HUES64 (cell line): ENCODE results near the gene SPATA31C1.

Source experiments
- H3K27ac ChIP-seq: 2 replicates; pipeline ENCODE4 v1.7.0; 2013; ENCODE audit warnings: low read depth, low read length, inconsistent platforms
- H3K27me3 ChIP-seq: 2 replicates; pipeline ENCODE4 v1.6.1; 2013; ENCODE audit warnings: mild to moderate bottlenecking, low read length; ENCODE audit not compliant: insufficient read depth
- H3K36me3 ChIP-seq: 2 replicates; pipeline ENCODE4 v1.6.1; 2013; ENCODE audit warnings: mild to moderate bottlenecking, low read length; ENCODE audit not compliant: insufficient read depth
- H3K4me1 ChIP-seq: 2 replicates; pipeline ENCODE4 v1.6.1; 2013; ENCODE audit warnings: mild to moderate bottlenecking, low read length, moderate library complexity; ENCODE audit not compliant: insufficient read depth
- H3K4me3 ChIP-seq: 2 replicates; pipeline ENCODE4 v1.5.1; 2013; ENCODE audit warnings: mild to moderate bottlenecking, low read length, moderate library complexity
- H3K9ac ChIP-seq: 2 replicates; pipeline ENCODE4 v1.6.1; 2013; ENCODE audit warnings: mild to moderate bottlenecking, low read depth, low read length
- H3K9me3 ChIP-seq: 2 replicates; pipeline ENCODE4 v1.6.1; 2013; ENCODE audit warnings: low read depth, low read length; ENCODE audit not compliant: insufficient read depth
- WGBS: fragments of 150-250, 120-280 bp; methylation state at CpG from one replicate; pipeline ENCODE4 v1.1.7; 2013; ENCODE audit warnings: missing lambda C conversion rate; 5-methylcytosine and 5-hydroxymethylcytosine counted together

SPATA31C1 gene

DNA sequence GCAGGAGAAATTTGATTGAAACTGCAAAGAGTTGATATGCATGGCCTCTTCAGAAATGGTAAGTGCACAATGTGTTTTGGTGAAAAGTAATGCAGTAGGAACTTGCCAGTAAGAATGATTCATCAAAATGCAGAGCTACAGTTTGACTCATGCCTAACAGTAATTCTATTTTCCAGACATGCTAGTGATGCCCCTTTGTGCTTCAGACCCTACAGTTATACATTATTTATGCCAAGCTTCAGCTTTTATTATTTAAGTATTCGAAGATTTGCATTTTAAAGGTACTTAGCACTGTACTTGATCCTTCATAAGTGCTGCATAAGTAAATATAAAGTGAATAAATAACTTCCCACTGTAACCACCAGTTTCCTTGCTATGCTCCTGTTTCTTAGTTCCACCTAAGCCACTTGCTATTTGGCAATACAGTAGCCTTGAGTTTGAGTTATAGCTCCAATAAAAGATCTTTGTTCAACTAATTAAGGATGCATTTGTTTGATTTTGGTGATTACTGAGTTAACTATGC lies 38.7 kb upstream of the SPATA31C1 start:
- Histone ChIP-seq H3K9ac (no peak overlapping the region), H3K36me3 (no peaks in the 10 kb centered on the region), H3K4me3 (no peak overlapping the region), H3K9me3 (no peaks in the 10 kb centered on the region), H3K27ac (no peak overlapping the region), H3K4me1 (peaks cover 11% of the 10 kb centered on the region), H3K27me3 (no peaks in the 10 kb centered on the region)
- WGBS: no CpG with 5 or more reads among the region's 1 CpG

DNA sequence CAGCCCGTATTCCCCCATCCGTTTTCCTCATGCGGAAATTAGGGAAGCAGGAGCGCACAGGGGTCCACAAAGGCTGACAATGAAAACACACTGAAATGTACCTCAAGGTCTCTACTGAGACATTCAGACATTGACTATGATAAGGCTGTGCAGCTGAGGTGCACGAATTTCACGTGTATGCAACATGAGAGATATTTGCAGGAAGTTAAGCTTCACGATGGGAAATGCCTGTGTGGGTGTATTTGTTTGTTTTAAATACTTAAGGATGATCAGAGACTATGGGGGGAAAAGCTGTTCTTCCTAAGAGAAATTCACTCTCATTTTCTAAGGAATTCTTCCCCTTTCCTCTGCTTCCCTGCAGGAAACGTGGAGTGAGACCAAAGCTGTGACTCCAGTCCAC lies 37.6 kb upstream of the SPATA31C1 start:
- H3K9ac ChIP-seq: no peak overlapping the region
- no peaks in the 10 kb centered on the region for H3K9me3 ChIP-seq
- 80% methylated on average over 8 of the region's 8 CpGs for WGBS
- peaks cover 11% of the 10 kb centered on the region for H3K4me1 ChIP-seq
- no peak overlapping the region for H3K27ac ChIP-seq
- H3K4me3 ChIP-seq: no peak overlapping the region
- no peaks in the 10 kb centered on the region for H3K27me3 ChIP-seq
- no peaks in the 10 kb centered on the region for H3K36me3 ChIP-seq

DNA sequence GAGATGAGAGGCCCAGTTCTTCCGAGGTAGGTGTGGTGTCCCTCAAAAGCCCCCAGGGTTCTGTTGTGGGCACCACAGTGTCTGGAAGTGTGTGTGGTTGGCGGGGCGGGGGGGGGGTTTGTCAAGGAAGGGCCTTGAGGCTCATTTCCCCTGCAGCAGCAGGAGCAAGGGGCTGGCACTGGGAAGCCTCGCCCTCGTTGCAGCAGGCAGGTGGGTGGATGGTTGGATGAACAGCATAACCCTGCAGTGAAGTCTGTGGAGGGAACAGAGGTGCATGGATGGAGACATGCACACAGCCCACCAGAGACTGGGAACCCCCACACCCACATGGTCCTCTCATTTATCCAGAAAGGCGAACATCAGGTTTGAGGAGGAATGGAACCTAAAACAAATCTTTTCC lies 37.1 kb upstream of the SPATA31C1 start:
- WGBS: 89% methylated on average over 6 of the region's 6 CpGs
- no peak overlapping the region for H3K4me3 ChIP-seq
- H3K9ac ChIP-seq: no peak overlapping the region
- H3K27ac ChIP-seq: no peak overlapping the region
- peaks cover 11% of the 10 kb centered on the region for H3K4me1 ChIP-seq
- no peaks in the 10 kb centered on the region for H3K9me3 ChIP-seq
- no peaks in the 10 kb centered on the region for H3K27me3 ChIP-seq
- H3K36me3 ChIP-seq: no peaks in the 10 kb centered on the region

- WGBS: 70% methylated on average over 4 of the region's 5 CpGs
- H3K36me3 ChIP-seq: no peaks in the 10 kb centered on the region
Measured at GRCh38 chr9:87882627-87883026, 35.1 kb upstream of the SPATA31C1 start, which contains the start of gene SPATA31E1. Gene SPATA31E1 (plus strand): TSS chr9:87882877. CDS start chr9:87882892, 15 bp downstream.

DNA sequence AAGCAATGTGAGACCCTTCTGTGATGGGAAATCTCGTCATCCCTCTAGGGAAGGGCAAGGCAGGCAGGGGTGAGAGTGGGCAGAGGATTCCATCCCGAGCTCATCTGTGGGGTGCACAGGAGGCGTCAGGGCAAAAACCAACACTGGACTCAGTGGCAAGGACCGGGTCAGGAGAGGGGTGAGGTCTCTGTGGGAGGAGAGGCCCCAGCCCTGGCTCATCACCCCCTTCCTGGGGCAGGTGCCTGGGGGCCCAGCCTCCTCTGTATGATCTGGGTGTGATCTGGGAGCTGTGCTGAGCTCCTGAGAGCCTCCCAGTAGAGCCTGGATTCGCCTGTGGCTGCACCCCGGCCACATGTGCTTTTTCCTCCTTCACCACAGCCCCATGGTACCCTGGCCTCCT lies 34.5 kb upstream of the SPATA31C1 start:
- no peak overlapping the region for H3K9ac ChIP-seq
- H3K4me1 ChIP-seq: peaks cover 11% of the 10 kb centered on the region
- H3K27me3 ChIP-seq: no peaks in the 10 kb centered on the region
- H3K27ac ChIP-seq: no peak overlapping the region
- no peaks in the 10 kb centered on the region for H3K9me3 ChIP-seq
- no peak overlapping the region for H3K4me3 ChIP-seq
- WGBS: 88% methylated on average over 6 of the region's 6 CpGs
- H3K36me3 ChIP-seq: no peaks in the 10 kb centered on the region

More at GRCh38 chr9:87882627-87883026, 35.1 kb upstream of the SPATA31C1 start, which contains the start of gene SPATA31E1:
- Histone ChIP-seq H3K4me1 (peaks cover 11% of the 10 kb centered on the region), H3K9me3 (no peaks in the 10 kb centered on the region), H3K27ac (no peak within 1 kb of the TSS), H3K4me3 (no peak within 1 kb of the TSS), H3K27me3 (no peaks in the 10 kb centered on the region), H3K9ac (no peak within 1 kb of the TSS)

DNA sequence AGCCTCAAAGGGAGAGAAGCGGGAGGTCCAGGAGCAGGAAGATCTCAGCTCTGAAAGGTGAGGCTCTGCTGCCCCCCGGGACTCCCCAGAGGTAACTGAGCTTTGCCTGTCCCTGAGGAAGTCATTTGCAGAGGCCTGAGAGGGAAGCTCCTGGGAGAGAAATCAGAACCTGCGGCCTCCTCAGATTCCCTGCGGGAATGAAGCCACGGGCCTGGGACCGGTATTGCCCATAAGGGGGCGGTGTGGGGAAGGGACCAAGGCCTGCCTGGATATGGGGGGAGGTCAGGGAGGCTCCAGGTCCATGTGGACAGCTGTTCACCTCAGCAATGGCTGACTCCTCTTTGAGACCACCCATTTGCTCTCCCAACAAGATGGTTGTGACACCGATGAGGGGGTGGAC lies 33.8 kb upstream of the SPATA31C1 start:
- no peaks in the 10 kb centered on the region for H3K36me3 ChIP-seq
- no peaks in the 10 kb centered on the region for H3K9me3 ChIP-seq
- H3K9ac ChIP-seq: no peak overlapping the region
- no peak overlapping the region for H3K4me3 ChIP-seq
- no peaks in the 10 kb centered on the region for H3K27me3 ChIP-seq
- WGBS: 74% methylated on average over 8 of the region's 8 CpGs
- no peak overlapping the region for H3K27ac ChIP-seq
- peaks cover 10% of the 10 kb centered on the region for H3K4me1 ChIP-seq

- H3K9ac ChIP-seq: no peak overlapping the region
Measured at GRCh38 chr9:87884578-87885459, 32.9 kb upstream of the SPATA31C1 start.

DNA sequence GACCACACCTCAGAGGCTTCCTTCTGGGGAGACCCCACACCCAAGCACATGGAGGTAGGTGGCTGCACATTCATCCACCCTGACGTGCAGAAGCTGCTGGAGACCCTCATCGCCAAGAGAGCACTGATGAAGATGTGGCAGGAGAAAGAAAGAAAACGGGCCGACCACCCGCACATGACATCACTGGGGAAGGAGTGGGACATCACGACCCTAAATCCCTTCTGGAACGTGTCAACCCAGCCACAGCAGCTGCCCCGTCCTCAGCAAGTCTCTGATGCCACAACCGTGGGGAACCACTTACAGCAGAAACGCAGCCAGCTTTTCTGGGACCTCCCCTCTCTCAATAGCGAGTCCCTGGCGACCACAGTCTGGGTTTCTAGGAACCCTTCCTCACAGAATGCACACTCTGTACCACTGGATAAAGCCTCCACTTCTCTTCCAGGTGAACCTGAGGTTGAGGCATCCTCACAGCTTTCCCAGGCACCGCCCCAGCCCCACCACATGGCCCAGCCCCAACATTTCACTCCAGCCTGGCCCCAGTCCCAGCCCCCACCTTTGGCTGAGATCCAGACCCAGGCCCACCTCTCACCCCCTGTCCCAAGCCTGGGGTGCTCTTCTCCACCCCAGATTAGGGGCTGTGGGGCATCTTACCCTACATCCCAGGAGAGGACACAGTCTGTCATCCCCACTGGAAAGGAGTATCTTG lies 32.1 kb upstream of the SPATA31C1 start:
- H3K27me3 ChIP-seq: no peaks in the 10 kb centered on the region
- no peak overlapping the region for H3K4me3 ChIP-seq
- no peaks in the 10 kb centered on the region for H3K36me3 ChIP-seq
- no peaks in the 10 kb centered on the region for H3K9me3 ChIP-seq
- peaks cover 6% of the 10 kb centered on the region for H3K4me1 ChIP-seq
- no peak overlapping the region for H3K27ac ChIP-seq
- H3K9ac ChIP-seq: no peak overlapping the region
- 94% methylated on average over 13 of the region's 13 CpGs for WGBS

More at GRCh38 chr9:87884578-87885459, 32.9 kb upstream of the SPATA31C1 start:
- no peak overlapping the region for H3K4me3 ChIP-seq
- peaks cover 6% of the 10 kb centered on the region for H3K4me1 ChIP-seq
- no peaks in the 10 kb centered on the region for H3K9me3 ChIP-seq
- no peaks in the 10 kb centered on the region for H3K27me3 ChIP-seq
- H3K27ac ChIP-seq: no peak overlapping the region
- WGBS: 94% methylated on average over 17 of the region's 17 CpGs
- no peaks in the 10 kb centered on the region for H3K36me3 ChIP-seq

DNA sequence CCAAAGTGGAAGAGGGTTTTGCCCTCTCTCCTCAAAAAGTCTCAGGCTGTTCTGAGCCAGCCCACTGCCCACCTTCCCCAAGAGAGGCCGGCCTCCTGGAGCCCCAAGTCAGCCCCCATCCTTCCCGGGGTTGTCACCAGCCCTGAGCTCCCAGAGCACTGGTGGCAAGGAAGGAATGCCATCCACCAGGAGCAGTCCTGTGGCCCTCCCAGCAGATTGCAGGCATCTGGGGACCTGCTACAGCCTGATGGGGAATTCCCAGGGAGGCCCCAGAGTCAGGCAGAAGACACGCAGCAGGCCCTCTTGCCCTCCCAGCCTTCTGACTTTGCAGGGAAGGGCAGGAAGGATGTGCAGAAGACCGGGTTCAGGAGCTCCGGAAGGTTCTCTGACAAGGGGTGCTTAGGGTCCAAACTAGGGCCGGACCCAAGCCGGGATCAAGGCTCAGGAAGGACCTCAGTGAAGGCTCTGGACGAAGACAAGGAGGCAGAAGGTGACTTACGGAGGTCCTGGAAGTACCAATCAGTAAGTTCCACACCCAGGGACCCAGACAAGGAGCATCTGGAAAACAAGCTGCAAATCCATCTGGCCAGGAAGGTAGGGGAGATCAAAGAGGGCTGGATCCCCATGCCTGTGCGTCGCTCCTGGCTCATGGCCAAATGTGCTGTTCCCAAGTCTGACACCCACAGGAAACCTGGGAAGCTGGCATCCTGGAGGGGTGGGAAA lies 31.4 kb upstream of the SPATA31C1 start:
- H3K4me3 ChIP-seq: no peak overlapping the region
- 92% methylated on average over 11 of the region's 11 CpGs for WGBS
- H3K9ac ChIP-seq: no peak overlapping the region
- H3K9me3 ChIP-seq: no peaks in the 10 kb centered on the region
- H3K27me3 ChIP-seq: no peaks in the 10 kb centered on the region
- H3K36me3 ChIP-seq: no peaks in the 10 kb centered on the region
- H3K4me1 ChIP-seq: peaks cover 6% of the 10 kb centered on the region
- H3K27ac ChIP-seq: no peak overlapping the region

DNA sequence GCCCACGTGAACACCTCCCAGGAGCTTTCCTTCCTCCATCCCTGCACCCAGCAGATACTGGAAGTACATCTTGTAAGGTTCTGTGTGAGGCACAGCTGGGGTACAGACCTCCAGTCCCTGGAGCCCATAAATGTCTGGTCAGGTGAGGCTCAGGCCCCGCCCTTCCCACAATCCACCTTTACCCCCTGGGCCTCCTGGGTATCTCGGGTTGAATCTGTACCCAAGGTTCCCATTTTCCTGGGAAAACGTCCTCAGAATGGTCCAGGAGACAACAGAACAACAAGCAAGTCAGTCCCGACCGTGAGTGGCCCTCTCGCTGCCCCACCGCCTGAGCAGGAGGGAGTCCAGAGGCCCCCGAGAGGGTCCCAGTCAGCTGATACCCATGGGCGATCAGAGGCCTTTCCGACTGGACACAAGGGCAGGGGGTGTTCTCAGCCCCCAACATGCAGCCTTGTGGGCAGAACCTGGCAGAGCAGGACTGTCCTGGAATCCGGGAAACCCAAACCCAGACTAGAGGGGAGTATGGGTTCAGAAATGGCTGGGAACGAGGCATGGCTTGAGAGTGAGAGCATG lies 30.7 kb upstream of the SPATA31C1 start:
- WGBS: 93% methylated on average over 13 of the region's 13 CpGs
- Histone ChIP-seq H3K4me3 (no peak overlapping the region), H3K4me1 (peaks cover 6% of the 10 kb centered on the region), H3K9me3 (no peaks in the 10 kb centered on the region), H3K27ac (no peak overlapping the region), H3K27me3 (no peaks in the 10 kb centered on the region), H3K36me3 (no peaks in the 10 kb centered on the region), H3K9ac (no peak overlapping the region)
